Measurements from ENCODE around the gene MAPKAP1.

Gene MAPKAP1

DNA sequence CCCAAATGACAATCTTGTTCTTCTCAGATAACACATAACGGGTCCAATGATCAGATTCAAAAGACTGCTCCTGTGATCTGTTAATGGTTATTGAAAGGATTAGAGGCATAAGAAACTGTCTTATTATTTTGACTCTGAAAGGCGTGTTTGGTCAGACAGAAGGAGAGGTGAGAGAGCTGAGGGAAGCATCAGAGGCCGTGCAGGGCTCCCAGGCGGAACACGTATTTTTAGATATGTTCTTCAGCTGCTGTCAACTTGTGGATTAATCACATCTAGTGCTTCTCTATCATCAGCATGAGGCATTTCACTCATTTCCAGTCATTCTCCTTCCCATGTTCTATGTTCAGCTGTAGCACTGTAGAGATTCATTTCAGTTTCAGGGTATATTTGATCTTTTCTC, 199.8 kb downstream of the MAPKAP1 start:
- H3K36me3 ChIP-seq (ENCODE audit: low read depth): no peaks in the 10 kb centered on the region

DNA sequence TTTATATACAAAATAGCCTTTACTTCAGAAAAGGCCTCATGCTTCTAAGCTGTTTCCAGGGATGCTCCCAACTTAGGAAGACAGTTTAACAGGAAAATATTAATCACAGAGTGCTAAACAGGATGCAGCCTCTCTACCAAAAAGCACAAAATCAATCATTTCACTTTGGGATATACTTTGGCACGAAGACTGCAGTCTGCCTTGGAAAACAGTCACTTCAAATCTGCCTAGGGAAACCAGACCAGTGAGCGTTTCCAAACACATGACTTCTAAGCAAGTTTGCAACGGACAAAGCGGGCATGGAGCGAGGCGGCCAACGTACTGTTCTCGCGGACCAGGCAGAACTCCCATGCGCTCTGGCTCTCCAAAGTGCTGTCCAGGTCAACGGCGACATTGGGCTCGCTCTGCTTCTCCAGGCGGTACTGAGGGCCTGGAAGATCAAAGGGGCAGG, 201.0 kb downstream of the MAPKAP1 start:
- H3K9me3 ChIP-seq (ENCODE audit: severe bottlenecking): no peaks in the 10 kb centered on the region
- TF ChIP-seq, protein P1, sequence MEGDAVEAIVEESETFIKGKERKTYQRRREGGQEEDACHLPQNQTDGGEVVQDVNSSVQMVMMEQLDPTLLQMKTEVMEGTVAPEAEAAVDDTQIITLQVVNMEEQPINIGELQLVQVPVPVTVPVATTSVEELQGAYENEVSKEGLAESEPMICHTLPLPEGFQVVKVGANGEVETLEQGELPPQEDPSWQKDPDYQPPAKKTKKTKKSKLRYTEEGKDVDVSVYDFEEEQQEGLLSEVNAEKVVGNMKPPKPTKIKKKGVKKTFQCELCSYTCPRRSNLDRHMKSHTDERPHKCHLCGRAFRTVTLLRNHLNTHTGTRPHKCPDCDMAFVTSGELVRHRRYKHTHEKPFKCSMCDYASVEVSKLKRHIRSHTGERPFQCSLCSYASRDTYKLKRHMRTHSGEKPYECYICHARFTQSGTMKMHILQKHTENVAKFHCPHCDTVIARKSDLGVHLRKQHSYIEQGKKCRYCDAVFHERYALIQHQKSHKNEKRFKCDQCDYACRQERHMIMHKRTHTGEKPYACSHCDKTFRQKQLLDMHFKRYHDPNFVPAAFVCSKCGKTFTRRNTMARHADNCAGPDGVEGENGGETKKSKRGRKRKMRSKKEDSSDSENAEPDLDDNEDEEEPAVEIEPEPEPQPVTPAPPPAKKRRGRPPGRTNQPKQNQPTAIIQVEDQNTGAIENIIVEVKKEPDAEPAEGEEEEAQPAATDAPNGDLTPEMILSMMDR (IDR thresholded peaks at IDR 0.05; ENCODE audit: poor library complexity, severe bottlenecking): no peak
- ATAC-seq (ENCODE audit: low read depth) (no peak), DNase-seq (ENCODE audit: low spot score) (no peak)
- no peak overlapping the region for H3K4me3 ChIP-seq (ENCODE audit: severe bottlenecking)
- no peaks in the 10 kb centered on the region for H3K27me3 ChIP-seq (ENCODE audit: insufficient read depth, poor library complexity, severe bottlenecking)
- no peak overlapping the region for H3K27ac ChIP-seq (ENCODE audit: poor library complexity, severe bottlenecking)
- H3K4me1 ChIP-seq (ENCODE audit: insufficient read depth, poor library complexity, severe bottlenecking): no peaks in the 10 kb centered on the region
- no peaks in the 10 kb centered on the region for H3K36me3 ChIP-seq (ENCODE audit: low read depth)

More for the DNA sequence above, 199.8 kb downstream of the MAPKAP1 start:
- Histone ChIP-seq H3K4me3 (ENCODE audit: severe bottlenecking) (no peak overlapping the region), H3K4me1 (ENCODE audit: insufficient read depth, poor library complexity, severe bottlenecking) (peaks cover 9% of the 10 kb centered on the region), H3K27me3 (ENCODE audit: insufficient read depth, poor library complexity, severe bottlenecking) (no peaks in the 10 kb centered on the region), H3K27ac (ENCODE audit: poor library complexity, severe bottlenecking) (no peak overlapping the region), H3K9me3 (ENCODE audit: severe bottlenecking) (no peaks in the 10 kb centered on the region)
- TF ChIP-seq, protein P1 (IDR thresholded peaks at IDR 0.05; ENCODE audit: poor library complexity, severe bottlenecking): no peak
- ATAC-seq (ENCODE audit: low read depth): no peak
- no peak for DNase-seq (ENCODE audit: low spot score)

DNA sequence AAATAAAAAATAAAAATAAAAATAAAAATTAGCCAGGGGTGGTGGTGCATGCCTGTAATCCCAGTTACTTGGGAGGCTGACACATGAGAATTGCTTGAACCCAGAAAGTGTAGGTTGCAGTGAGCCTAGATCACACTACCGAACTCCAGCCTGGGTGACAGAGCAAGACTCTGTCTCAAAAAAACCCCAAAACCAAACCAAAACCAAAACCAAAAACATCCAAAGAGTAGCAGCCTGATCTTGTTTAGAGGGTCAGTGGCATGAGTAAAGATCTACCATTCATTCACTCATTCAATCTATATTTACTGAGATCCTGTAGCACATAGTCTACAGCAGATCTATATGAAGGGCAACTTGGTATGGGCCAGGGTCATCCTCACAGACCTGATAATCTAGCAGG, 202.4 kb downstream of the MAPKAP1 start:
- TF ChIP-seq, protein P1 (IDR thresholded peaks at IDR 0.05; ENCODE audit: poor library complexity, severe bottlenecking): no peak
- no peak for ATAC-seq (ENCODE audit: low read depth)
- Histone ChIP-seq H3K9me3 (ENCODE audit: severe bottlenecking) (no peaks in the 10 kb centered on the region), H3K27me3 (ENCODE audit: insufficient read depth, poor library complexity, severe bottlenecking) (no peaks in the 10 kb centered on the region), H3K4me3 (ENCODE audit: severe bottlenecking) (no peak overlapping the region), H3K4me1 (ENCODE audit: insufficient read depth, poor library complexity, severe bottlenecking) (no peaks in the 10 kb centered on the region), H3K36me3 (ENCODE audit: low read depth) (no peaks in the 10 kb centered on the region), H3K27ac (ENCODE audit: poor library complexity, severe bottlenecking) (no peak overlapping the region)
- no peak for DNase-seq (ENCODE audit: low spot score)

DNA sequence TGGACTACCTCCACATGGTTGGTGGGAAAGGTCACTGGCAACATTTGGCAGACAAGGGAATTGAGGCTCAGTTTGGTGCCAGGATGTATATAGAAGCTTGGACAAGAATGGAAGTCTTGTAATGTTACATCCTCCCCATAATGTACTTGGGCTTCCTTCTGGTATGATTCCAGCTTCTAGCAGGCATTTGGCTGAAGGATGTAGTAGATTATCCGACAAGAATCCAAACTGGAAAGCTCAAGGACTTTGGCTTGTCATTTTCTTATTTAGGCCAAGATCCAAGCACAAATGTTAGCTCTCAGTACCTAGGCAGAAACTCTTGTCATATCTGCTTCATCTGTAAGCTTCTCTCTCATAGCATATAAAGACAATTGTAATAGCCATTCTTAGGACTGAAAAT, 209.1 kb downstream of the MAPKAP1 start:
- ATAC-seq (ENCODE audit: low read depth) (no peak), DNase-seq (ENCODE audit: low spot score) (no peak)
- H3K27me3 ChIP-seq (ENCODE audit: insufficient read depth, poor library complexity, severe bottlenecking): no peaks in the 10 kb centered on the region
- H3K9me3 ChIP-seq (ENCODE audit: severe bottlenecking): no peaks in the 10 kb centered on the region
- no peak overlapping the region for H3K27ac ChIP-seq (ENCODE audit: poor library complexity, severe bottlenecking)
- peaks cover 16% of the 10 kb centered on the region for H3K4me1 ChIP-seq (ENCODE audit: insufficient read depth, poor library complexity, severe bottlenecking)
- H3K36me3 ChIP-seq (ENCODE audit: low read depth): no peaks in the 10 kb centered on the region
- no peak overlapping the region for H3K4me3 ChIP-seq (ENCODE audit: severe bottlenecking)
- TF ChIP-seq, protein P1 (IDR thresholded peaks at IDR 0.05; ENCODE audit: poor library complexity, severe bottlenecking): no peak

DNA sequence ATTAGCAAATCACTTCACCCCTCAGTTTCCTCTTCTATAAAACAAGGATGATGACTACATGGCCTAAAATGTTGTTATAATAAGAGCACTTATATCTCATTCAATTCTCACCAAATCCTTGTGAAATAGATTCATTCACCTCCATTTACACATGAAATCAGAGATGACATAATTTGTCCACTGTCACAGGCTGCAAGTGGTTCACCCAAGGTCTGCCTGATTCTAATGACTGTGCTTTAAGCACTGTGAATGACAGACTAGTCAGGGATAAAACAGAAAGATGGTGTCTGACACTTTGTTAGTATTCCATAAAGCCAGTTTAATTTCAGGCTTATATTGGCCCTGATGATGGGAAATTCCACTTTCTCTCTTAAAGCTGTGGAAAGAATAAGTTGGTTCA, 209.5 kb downstream of the MAPKAP1 start:
- no peak for DNase-seq (ENCODE audit: low spot score)
- no peak overlapping the region for H3K4me3 ChIP-seq (ENCODE audit: severe bottlenecking)
- TF ChIP-seq, protein P1 (IDR thresholded peaks at IDR 0.05; ENCODE audit: poor library complexity, severe bottlenecking): no peak
- H3K9me3 ChIP-seq (ENCODE audit: severe bottlenecking): no peaks in the 10 kb centered on the region
- no peaks in the 10 kb centered on the region for H3K36me3 ChIP-seq (ENCODE audit: low read depth)
- H3K27ac ChIP-seq (ENCODE audit: poor library complexity, severe bottlenecking): no peak overlapping the region
- H3K4me1 ChIP-seq (ENCODE audit: insufficient read depth, poor library complexity, severe bottlenecking): peaks cover 16% of the 10 kb centered on the region
- no peaks in the 10 kb centered on the region for H3K27me3 ChIP-seq (ENCODE audit: insufficient read depth, poor library complexity, severe bottlenecking)
- ATAC-seq (ENCODE audit: low read depth): no peak
